HepG2 (cell line): ENCODE data around the gene PHEX. TPM values are rescaled to one million over a fixed set of nuclear protein-coding genes. Genes with fewer than 3 reads are reported as not detected.

Experiments used
- ATAC-seq: fragments of 200-7000 bp; cut with Tn5 transposase; 3 replicates; pipeline ENCODE4 v1.9.1; 2020; ENCODE audit warnings: mild to moderate bottlenecking, moderate library complexity
- BruUV-seq: library from RNA; stranded (reverse); fragments of 400-500 nt; replicated peaks from 2 replicates; lab custom pipeline; 2021; lab: Mats Ljungman, UMichigan
- CTCF ChIA-PET: fragments of 300-600 bp; formaldehyde crosslinking; extraction: SDS; loops from one replicate; lab custom pipeline; 2021; ENCODE audit warnings: low total read pairs, inconsistent platforms, low intra/inter-chr PET ratio; lab: Yijun Ruan, JAX
- POLR2A ChIA-PET: fragments of 350-600 bp; sonication (Branson Sonifier 250); formaldehyde crosslinking; loops from one replicate; lab custom pipeline; 2020; ENCODE audit warnings: antibody characterized with exemption, inconsistent platforms; lab: Yijun Ruan, JAX
- DNase-seq: peaks from one replicate; pipeline ENCODE4 v3.0.0-alpha.2; 2015; ENCODE audit warnings: low spot score
- FAIRE-seq: peaks from 3 replicates; lab custom pipeline; 2011; peaks lifted over from hg19 to GRCh38; lab: Jason Lieb, UNC
- H2AFZ ChIP-seq: one replicate; pipeline ENCODE4 v1.6.1; 2011; ENCODE audit warnings: low read length, inconsistent platforms
- H3K27ac ChIP-seq: fragments of 300-600 bp; 3 replicates; pipeline ENCODE4 v1.8.0; 2011; ENCODE audit warnings: mixed run types, mild to moderate bottlenecking, mixed read lengths, low read length, inconsistent platforms; ENCODE audit not compliant: insufficient read depth; ENCODE audit errors: extremely low read length
- H3K27me3 ChIP-seq, 2 experiments: fragments of 200-600 bp in 1 of 2; 2 replicates in 1 of 2; 3 replicates in 1 of 2; pipeline versions ENCODE4 v1.6.0 to v1.8.0; 2011; ENCODE audit warnings: low read length in 2 of 2, mild to moderate bottlenecking in 2 of 2, moderate library complexity in 2 of 2, inconsistent platforms in 1 of 2; ENCODE audit not compliant: insufficient read depth in 2 of 2, control insufficient read depth in 1 of 2
- H3K36me3 ChIP-seq, 2 experiments: fragments of 200-600 bp in 1 of 2; replicated peaks in 1 of 2; 2 replicates in 1 of 2; 3 replicates in 1 of 2; pipeline versions ENCODE4 v1.5.1 to v1.8.0; 2011; ENCODE audit warnings: low read length in 2 of 2, inconsistent platforms in 1 of 2; ENCODE audit not compliant: insufficient read depth in 2 of 2, control insufficient read depth in 1 of 2
- H3K4me1 ChIP-seq: 2 replicates; pipeline ENCODE4 v1.5.1; 2012; ENCODE audit warnings: low read length, inconsistent platforms; ENCODE audit not compliant: insufficient read depth
- H3K4me2 ChIP-seq: 2 replicates; pipeline ENCODE4 v1.6.0; 2011; ENCODE audit warnings: low read depth, low read length, inconsistent platforms
- H3K4me3 ChIP-seq, 3 experiments: fragments of 200-600 bp in 1 of 3; sonication (generic), shearing (Covaris generic) in 1 of 3; replicated peaks in 1 of 3; 2 replicates each; pipeline ENCODE4 v1.5.1; 2011 to 2016; ENCODE audit warnings: low read length in 3 of 3, inconsistent platforms in 2 of 3, low read depth in 2 of 3, mild to moderate bottlenecking in 2 of 3, control low read depth in 1 of 3, mixed read lengths in 1 of 3; ENCODE audit not compliant: insufficient read depth in 1 of 3
- H3K79me2 ChIP-seq: one replicate; pipeline ENCODE4 v1.6.1; 2011; ENCODE audit warnings: low read length, inconsistent platforms; ENCODE audit not compliant: insufficient read depth
- H3K9ac ChIP-seq: 2 replicates; pipeline ENCODE4 v1.6.0; 2011; ENCODE audit warnings: mild to moderate bottlenecking, low read depth, low read length, inconsistent platforms; ENCODE audit not compliant: insufficient read depth
- H3K9me3 ChIP-seq: 2 replicates; pipeline ENCODE4 v1.5.1; 2012; ENCODE audit warnings: mild to moderate bottlenecking, low read length
- H4K20me1 ChIP-seq: 2 replicates; pipeline ENCODE4 v1.6.0; 2011; ENCODE audit warnings: inconsistent platforms, mild to moderate bottlenecking, low read length, moderate library complexity; ENCODE audit not compliant: insufficient read depth
- HHEX ChIP-seq: IDR thresholded peaks from 2 replicates; pipeline ENCODE4 v1.6.1; 2016; ENCODE audit warnings: control low read depth
- KLF13 ChIP-seq: sonication (generic); formaldehyde crosslinking; IDR thresholded peaks from 2 replicates; pipeline ENCODE4 v1.4.0; 2020; ENCODE audit warnings: mild to moderate bottlenecking, missing genetic modification reagents
- MAFF ChIP-seq: IDR thresholded peaks from 2 replicates; pipeline ENCODE4 v1.6.1; 2011; ENCODE audit warnings: low read depth, low read length, improper control_type of control experiment
- MAFK ChIP-seq, 2 experiments: IDR thresholded peaks in 1 of 2; conservative IDR thresholded peaks in 1 of 2; 2 replicates each; pipeline ENCODE4 v1.6.1; 2011; ENCODE audit warnings: improper control_type of control experiment in 2 of 2, low read length in 2 of 2
- SMC3 ChIP-seq: IDR thresholded peaks from 2 replicates; pipeline ENCODE4 v1.6.1; 2011; ENCODE audit warnings: low read length, improper control_type of control experiment
- TAF15 ChIP-seq: fragments of 200-400 bp; formaldehyde crosslinking; IDR thresholded peaks from one replicate; pipeline ENCODE4 v1.6.1; 2018; ENCODE audit warnings: mild to moderate bottlenecking, low read depth, low read length; ENCODE audit not compliant: poor library complexity, severe bottlenecking
- TIGD3 ChIP-seq: sonication (generic); formaldehyde crosslinking; IDR thresholded peaks from 2 replicates; pipeline ENCODE4 v1.5.1; 2020; ENCODE audit warnings: mild to moderate bottlenecking, missing genetic modification reagents, borderline replicate concordance
- ZBTB39 ChIP-seq: sonication (generic); formaldehyde crosslinking; IDR thresholded peaks from 2 replicates; pipeline ENCODE4 v1.5.0; 2020; ENCODE audit warnings: missing genetic modification reagents
- ZNF563 ChIP-seq: sonication (generic); formaldehyde crosslinking; IDR thresholded peaks from 2 replicates; pipeline ENCODE4 v1.8.0; 2022; ENCODE audit warnings: mild to moderate bottlenecking, moderate library complexity, missing genetic modification reagents
- ZNF737 ChIP-seq: sonication (generic); formaldehyde crosslinking; IDR thresholded peaks from 2 replicates; pipeline ENCODE4 v1.5.0; 2020; ENCODE audit warnings: missing genetic modification reagents, mild to moderate bottlenecking, borderline replicate concordance
- WGBS: methylation state at CpG from one replicate; pipeline ENCODE4 v1.1.6; 2017; ENCODE audit warnings: low lambda C conversion rate; 5-methylcytosine and 5-hydroxymethylcytosine counted together
- in situ Hi-C: cut with HindIII; loops from 2 replicates; pipeline ENCODE4 v1.10.0; 2017; ENCODE audit warnings: low pct_unique_long_range_greater_than_20kb; ENCODE audit not compliant: extremely low pct_ligation_motif_present
- intact Hi-C: fragments of 100-400 bp; cut with micrococcal nuclease; formaldehyde crosslinking; loops from one replicate; pipeline ENCODE4 v1.10.0; 2022; ENCODE audit not compliant: unreplicated experiment
- polyA plus RNA-seq, 8 experiments: library from polyadenylated mRNA; depleted of rRNA in 3 of 8; stranded (reverse) in 7 of 8; unstranded in 1 of 8; fragments of >200 nt; fragmentation: Illumina TruSeq in 4 of 8; extraction: Trizol in 4 of 8; gene quantifications; 2 replicates each; pipeline versions ENCODE4 v1.2.1 to v1.2.3, GENCODE V29; 2011 to 2016; ENCODE audit warnings: low read depth in 4 of 8, missing spikeins in 1 of 8, mixed read lengths in 1 of 8; ENCODE audit not compliant: insufficient read depth in 1 of 8
- total RNA-seq, 5 experiments: library from RNA; depleted of rRNA; stranded (reverse); fragments of >200 nt; fragmentation: Illumina TruSeq; extraction: Trizol; gene quantifications; 2 replicates each; pipeline ENCODE4 v1.2.3, GENCODE V29; 2016; ENCODE audit warnings: low read depth in 1 of 5

The PHEX gene
- total and polyA plus RNA-seq, 2 of the 13 experiments (the other 11 are each of a cell fraction or from before 2014, with no cell fraction given): 0.01 to 0.27 TPM

GRCh38 chrX:22043872-22044271 is 11.7 kb downstream of the PHEX start:
- CTCF ChIA-PET: no interaction called here
- POLR2A ChIA-PET: no interaction called here
- Histone ChIP-seq H3K27me3 (no peaks in the 10 kb centered on the region), H3K4me2 (no peak overlapping the region), H3K4me3 (no peak overlapping the region), H3K79me2 (no peaks in the 10 kb centered on the region), H3K9ac (no peak overlapping the region), H3K27ac (no peak overlapping the region), H3K36me3 (no peaks in the 10 kb centered on the region), H4K20me1 (no peaks in the 10 kb centered on the region), H3K4me1 (no peaks in the 10 kb centered on the region), H3K9me3 (no peaks in the 10 kb centered on the region), H2AFZ (no peak overlapping the region)
- BruUV-seq: no TSS peak
- DNase-seq (no peak), ATAC-seq (no peak), FAIRE-seq (no peak)
- TF ChIP-seq MAFF (0 out of 2 replicates have a peak, but pooled peaks have one; percentile 22), MAFK (conservative IDR thresholded peaks at IDR 0.05 in 1 of 2, IDR thresholded peaks at IDR 0.05 in 1 of 2; ENCODE audit: low read length in 2 of 2) (peak in 1 of 2 experiments; percentile 53; a peak in 2 of 4 replicates), ZNF737 (no peak), HHEX (CRISPR knock-in tag) (no peak)
- in situ Hi-C loops: no loop called here
- 76% methylated on average over 3 of the region's 4 CpGs for WGBS
- intact Hi-C loops: no loop called here

GRCh38 chrX:22047468-22047867 is 15.3 kb downstream of the PHEX start:
- no peak for TF ChIP-seq TIGD3 (CRISPR knock-in tag)
- no peak for TF ChIP-seq TAF15
- TF ChIP-seq ZNF563 (CRISPR knock-in tag): no peak
- TF ChIP-seq KLF13 (CRISPR knock-in tag): no peak
- no peak for TF ChIP-seq ZBTB39 (CRISPR knock-in tag)
- TF ChIP-seq SMC3: no peak
- 77% methylated on average over 2 of the region's 2 CpGs for WGBS

More at GRCh38 chrX:22047468-22047867, 15.3 kb downstream of the PHEX start:
- intact Hi-C loops: no loop called here
- no peaks in the 10 kb centered on the region for H3K36me3 ChIP-seq
- ChIA-PET CTCF (no interaction called here), POLR2A (no interaction called here)
- H3K4me1 ChIP-seq: no peaks in the 10 kb centered on the region
- BruUV-seq: no TSS peak
- FAIRE-seq: no peak
- in situ Hi-C loops: no loop called here
- no peak overlapping the region for H3K9ac ChIP-seq
- no peak overlapping the region for H3K27ac ChIP-seq
- no peak for DNase-seq
- no peaks in the 10 kb centered on the region for H3K27me3 ChIP-seq
- no peaks in the 10 kb centered on the region for H4K20me1 ChIP-seq
- no peak overlapping the region for H3K4me2 ChIP-seq
- no peaks in the 10 kb centered on the region for H3K9me3 ChIP-seq
- H2AFZ ChIP-seq: no peak overlapping the region
- no peak for ATAC-seq
- no peak overlapping the region for H3K4me3 ChIP-seq
- H3K79me2 ChIP-seq: no peaks in the 10 kb centered on the region
